GM06990 (cell line): ENCODE data around the gene ZIC4.

Experiments used
- DNase-seq: peaks from one replicate; pipeline ENCODE4 v3.0.0-alpha.2; 2011; ENCODE audit not compliant: insufficient read length; ENCODE audit errors: extremely low read depth
- H3K27me3 ChIP-seq: replicated peaks from 2 replicates; pipeline ENCODE4 v1.6.0; 2011; ENCODE audit warnings: low read length; ENCODE audit not compliant: control insufficient read depth, insufficient read depth
- H3K36me3 ChIP-seq: 2 replicates; pipeline ENCODE4 v1.5.1; 2011; ENCODE audit warnings: low read length; ENCODE audit not compliant: control insufficient read depth, insufficient read depth
- H3K4me3 ChIP-seq: replicated peaks from 2 replicates; pipeline ENCODE4 v1.5.1; 2011; ENCODE audit warnings: low read depth, mild to moderate bottlenecking, control low read depth, low read length
- TF ChIP-seq, protein P1 (sequence below): IDR thresholded peaks from 2 replicates; pipeline ENCODE4 v1.5.1; 2011; ENCODE audit warnings: low read length, control low read depth, mild to moderate bottlenecking, inconsistent platforms; ENCODE audit not compliant: insufficient read depth, poor library complexity, severe bottlenecking

The ZIC4 gene

DNA sequence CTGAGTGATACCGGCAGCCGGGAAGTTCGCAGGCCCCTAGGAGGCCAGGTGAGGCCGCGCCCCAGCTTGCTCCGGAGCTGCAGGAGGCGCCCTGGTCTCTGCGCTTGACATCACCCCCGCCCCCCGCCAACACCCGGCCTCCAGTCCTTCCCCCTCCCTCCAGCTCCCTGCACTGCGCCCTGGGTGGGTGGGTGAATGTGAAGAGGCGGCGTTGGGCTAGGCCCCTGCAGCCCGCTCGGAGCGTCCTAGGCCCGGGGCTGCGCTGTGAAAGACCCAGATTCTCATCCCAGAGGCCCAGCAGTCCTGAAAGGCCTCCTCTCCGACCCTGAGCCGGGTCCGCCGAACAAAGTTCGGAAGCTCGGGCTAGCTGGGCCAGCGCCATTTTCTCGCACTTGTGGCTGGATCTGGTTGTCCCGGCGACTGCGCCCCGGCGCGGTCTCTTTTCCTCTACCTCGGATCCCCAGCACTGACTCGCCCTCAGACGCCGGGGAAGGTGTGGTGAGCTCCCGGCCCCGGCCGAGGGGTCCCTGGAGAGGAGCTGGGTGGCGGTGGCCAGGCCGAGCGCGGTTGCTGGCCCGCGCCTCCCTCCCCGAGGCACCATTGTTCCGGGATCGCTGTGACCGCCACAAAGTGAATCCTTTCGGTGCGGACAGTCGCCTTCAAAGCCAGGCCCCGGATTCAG lies 12.9 kb downstream of the ZIC4 start:
- DNase-seq, result no peak
- Histone ChIP-seq H3K36me3 (no peaks in the 10 kb centered on the region), H3K27me3 (no peaks in the 10 kb centered on the region; the same call in 1 of the 2 replicates), H3K4me3 (no peak overlapping the region)
- TF ChIP-seq, protein P1, sequence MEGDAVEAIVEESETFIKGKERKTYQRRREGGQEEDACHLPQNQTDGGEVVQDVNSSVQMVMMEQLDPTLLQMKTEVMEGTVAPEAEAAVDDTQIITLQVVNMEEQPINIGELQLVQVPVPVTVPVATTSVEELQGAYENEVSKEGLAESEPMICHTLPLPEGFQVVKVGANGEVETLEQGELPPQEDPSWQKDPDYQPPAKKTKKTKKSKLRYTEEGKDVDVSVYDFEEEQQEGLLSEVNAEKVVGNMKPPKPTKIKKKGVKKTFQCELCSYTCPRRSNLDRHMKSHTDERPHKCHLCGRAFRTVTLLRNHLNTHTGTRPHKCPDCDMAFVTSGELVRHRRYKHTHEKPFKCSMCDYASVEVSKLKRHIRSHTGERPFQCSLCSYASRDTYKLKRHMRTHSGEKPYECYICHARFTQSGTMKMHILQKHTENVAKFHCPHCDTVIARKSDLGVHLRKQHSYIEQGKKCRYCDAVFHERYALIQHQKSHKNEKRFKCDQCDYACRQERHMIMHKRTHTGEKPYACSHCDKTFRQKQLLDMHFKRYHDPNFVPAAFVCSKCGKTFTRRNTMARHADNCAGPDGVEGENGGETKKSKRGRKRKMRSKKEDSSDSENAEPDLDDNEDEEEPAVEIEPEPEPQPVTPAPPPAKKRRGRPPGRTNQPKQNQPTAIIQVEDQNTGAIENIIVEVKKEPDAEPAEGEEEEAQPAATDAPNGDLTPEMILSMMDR, result no peak

DNA sequence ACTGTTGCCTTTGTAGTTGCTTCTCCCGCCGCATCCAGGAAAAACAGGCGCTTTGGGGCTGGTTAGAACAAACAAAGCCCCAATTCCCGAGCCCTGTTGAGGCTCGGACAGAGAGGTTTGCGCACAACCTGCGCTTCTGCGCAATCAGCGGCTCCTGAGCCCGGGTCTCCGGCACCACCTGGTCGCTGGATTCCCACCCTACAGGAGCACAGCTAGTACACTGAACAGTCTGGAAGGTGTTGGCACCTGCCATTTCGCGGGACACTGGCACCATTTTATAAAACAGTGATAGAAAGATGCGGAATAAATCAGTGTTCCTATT lies 13.8 kb downstream of the ZIC4 start:
- TF ChIP-seq, protein P1, result no peak
- no peak for DNase-seq
- Histone ChIP-seq H3K4me3 (no peak overlapping the region), H3K36me3 (no peaks in the 10 kb centered on the region), H3K27me3 (no peaks in the 10 kb centered on the region; the same call in 1 of the 2 replicates)

DNA sequence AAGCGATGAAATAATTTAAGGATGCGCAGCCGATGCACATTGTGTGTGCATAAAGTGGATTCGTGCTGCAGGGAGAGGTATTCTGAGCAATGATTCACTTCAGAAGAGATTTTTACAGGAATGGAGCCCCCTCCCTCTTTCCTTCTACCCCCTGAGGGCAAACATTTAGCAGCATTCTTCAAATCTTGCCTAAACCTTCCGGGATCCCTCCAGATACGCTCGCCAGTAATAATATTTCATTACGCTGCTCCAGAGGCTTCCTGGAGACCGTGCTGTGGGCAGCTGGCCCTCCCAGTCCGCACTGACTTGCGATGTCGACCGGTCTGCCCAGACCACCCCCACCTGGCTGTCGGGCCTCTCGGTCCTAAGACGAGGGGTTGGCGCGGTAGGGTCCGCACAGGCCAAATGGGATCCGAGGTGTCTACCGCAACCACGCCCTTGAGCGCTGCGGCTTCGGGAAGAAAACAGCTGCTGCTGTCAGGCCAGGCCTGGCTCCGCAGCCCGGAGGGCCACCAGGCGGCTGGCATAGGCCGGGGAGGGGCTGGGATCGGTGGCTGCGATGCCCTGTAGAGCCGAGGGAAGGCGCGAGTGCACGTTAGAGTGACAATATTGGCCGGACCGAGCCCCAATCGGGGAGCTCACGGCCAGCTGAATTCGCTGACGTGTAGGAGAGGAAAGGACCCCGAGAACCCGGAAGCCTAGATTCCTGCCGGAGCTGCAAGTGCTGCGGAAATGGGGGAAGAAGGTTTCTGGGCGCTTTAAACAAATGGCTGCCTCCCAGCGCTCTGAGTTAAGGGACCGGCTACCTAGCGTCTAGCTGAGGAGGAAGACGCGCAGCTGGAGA lies 14.3 kb downstream of the ZIC4 start:
- H3K27me3 ChIP-seq, result no peaks in the 10 kb centered on the region; the same call in 1 of the 2 replicates

DNA sequence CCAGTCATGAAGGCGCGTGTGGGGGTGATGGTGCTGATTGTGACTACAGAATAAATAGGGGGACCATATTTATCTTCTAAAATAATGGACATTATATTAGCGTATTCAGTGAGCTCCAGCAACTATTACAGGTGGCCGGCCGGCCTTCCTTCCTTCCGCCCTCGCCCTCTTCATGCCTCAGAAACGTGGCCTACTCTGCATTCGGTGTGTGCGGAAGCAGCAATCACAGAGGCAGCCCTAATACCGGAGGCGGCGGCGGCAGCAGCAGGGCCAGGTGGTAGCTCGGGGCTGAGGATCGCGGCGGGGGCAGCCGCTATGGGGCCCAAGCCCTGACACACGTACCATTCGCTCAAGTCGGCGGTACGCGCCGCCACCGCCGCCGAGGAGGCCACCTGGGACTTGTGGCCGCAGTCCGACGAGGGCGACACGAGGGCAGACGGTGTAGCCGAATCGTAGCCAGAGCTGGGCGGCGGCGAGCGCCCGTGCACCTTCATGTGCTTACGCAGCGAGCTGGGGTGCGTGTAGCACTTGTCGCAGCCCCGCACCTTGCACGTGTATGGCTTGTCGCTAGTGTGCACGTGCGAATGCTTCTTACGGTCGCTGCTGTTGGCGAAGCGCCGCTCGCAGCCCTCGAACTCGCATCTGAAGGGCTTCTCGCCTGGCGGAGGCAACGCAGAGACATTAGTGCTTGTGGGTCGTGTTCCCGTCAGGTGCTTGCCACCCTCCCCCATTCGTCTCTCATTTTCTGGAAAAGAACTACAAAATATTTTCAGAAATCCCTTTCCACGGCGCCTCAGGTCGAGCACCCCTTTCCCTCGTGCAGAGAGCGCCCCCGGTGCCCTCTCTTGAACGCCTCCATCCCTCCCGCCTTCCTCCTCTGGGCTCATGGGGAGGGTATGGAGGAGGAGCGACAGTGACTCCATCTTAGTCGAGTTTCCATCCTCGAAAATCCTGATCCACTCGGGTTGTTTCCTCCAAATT lies 15.5 kb downstream of the ZIC4 start:
- TF ChIP-seq, protein P1, result no peak
- Histone ChIP-seq H3K36me3 (no peaks in the 10 kb centered on the region), H3K4me3 (no peak overlapping the region), H3K27me3 (no peaks in the 10 kb centered on the region; the same call in 1 of the 2 replicates)
- no peak for DNase-seq

More for the DNA sequence above, 14.3 kb downstream of the ZIC4 start:
- TF ChIP-seq, protein P1, result no peak
- Histone ChIP-seq H3K36me3 (no peaks in the 10 kb centered on the region), H3K4me3 (no peak overlapping the region)
- no peak for DNase-seq

DNA sequence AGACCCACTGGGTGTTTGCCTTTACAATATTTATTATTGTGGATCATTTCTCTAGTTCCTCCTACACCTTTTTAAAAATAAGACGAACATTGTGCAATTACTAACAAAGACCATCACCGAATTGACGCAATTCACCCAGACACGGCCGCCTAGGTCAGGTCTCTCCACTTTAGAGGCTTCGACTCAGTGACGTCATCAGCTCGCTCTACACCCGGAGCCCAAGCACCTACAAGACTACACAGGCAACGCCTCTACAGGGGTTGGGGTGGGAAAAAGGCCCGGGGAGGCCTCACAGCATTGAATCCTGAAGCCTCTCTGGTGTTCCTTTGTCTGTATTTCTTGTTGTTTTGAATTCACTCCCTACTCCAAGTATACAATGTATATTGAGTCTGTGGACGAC lies 16.6 kb downstream of the ZIC4 start:
- H3K4me3 ChIP-seq, result no peak overlapping the region
- no peak for DNase-seq
- TF ChIP-seq, protein P1, result no peak
- H3K27me3 ChIP-seq, result no peaks in the 10 kb centered on the region; the same call in 1 of the 2 replicates
- no peaks in the 10 kb centered on the region for H3K36me3 ChIP-seq
